ENCODE data around the gene MRPL17.
"Not testable (repeated sequence)": the region's sequence is repeated elsewhere in the genome, so short reads cannot be mapped to it uniquely, and the experiment has no call there.

Gene MRPL17

DNA sequence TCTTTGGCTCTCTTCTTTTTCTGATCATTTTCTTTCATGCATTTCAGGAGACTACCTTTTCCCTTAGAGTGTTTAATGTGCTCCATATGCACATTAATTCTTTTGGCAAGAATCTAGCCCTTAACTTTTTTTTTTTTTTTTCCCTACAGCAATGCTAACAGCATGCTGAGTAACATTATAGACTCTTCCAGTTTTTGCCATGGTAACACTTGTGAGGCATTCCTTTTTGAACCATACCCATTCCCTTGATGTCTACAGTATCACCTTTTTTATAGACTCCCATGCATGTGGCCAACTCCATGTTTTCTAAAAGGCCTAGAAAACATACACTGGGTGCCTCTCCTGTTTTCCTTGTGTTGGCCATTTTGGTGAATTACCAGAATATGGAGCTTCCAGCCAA is 2.9 kb upstream of the MRPL17 start:
- H3K4me3 ChIP-seq (ENCODE audit: low read depth, low read length) = no peak overlapping the region
- DNase-seq (ENCODE audit: low read depth) = no peak

DNA sequence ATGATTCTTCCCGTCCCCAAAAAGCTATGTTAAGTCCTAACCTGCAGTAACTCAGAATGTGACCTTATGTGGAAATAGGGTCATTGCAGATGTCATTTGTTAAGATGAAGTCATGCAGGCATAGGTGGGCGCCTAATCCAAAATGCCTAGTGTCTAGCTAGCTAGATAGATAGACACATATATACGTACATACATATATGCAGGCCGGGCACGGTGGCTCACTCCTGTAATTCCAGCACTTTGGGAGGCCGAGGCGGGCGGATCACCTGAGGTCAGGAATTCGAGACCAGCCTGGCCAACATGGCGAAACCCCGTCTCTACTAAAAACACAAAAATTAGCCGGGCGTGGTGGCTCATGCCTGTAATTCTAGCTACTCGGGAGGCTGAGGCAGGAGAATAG is 928 bp upstream of the MRPL17 start:
- H3K4me3 ChIP-seq (ENCODE audit: low read depth, low read length); DNase-seq (ENCODE audit: low read depth): not testable (repeated sequence)

DNA sequence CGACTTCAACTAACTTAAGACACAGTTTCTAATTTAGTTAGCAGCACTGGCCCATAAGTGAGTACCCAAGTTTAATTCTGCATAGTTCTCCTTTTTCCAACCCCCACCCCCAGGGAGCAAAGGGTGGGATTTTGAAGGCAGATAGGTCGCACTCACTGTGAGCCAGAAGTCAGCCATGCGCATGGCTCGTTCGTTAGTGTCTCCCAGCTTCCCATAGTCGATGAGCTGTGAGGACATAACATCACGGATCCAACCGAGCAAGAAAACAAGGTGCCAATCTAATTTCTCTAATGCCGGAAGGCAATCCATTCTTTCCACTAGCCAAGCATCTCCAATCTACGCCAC is 577 bp downstream of the MRPL17 start:
- H3K4me3 ChIP-seq (ENCODE audit: low read depth, low read length) = peak overlapping the region; percentile 86
- no peak for DNase-seq (ENCODE audit: low read depth)

DNA sequence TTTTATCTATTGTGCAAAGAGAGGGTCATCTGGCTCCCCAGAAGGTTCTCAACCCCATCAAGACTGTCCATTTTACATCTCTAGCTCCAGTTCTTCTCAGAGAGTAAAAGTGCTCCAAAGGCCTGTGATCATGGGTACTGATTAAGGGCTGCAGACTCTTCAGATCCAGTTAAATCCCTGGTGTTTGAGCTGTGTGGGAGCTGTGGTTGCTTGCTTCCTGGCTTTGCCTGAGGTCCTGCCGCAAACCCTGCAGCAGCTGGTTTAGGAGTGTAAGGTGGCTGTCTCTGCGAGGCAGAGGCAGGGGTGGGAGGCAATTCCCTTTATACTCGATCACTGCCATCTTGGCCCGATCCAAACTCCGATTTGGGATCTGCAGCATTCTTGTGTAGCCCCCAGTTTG is 1.2 kb downstream of the MRPL17 start:
- H3K4me3 ChIP-seq (ENCODE audit: low read depth, low read length) = peak overlapping the region; percentile 86
- no peak for DNase-seq (ENCODE audit: low read depth)

DNA sequence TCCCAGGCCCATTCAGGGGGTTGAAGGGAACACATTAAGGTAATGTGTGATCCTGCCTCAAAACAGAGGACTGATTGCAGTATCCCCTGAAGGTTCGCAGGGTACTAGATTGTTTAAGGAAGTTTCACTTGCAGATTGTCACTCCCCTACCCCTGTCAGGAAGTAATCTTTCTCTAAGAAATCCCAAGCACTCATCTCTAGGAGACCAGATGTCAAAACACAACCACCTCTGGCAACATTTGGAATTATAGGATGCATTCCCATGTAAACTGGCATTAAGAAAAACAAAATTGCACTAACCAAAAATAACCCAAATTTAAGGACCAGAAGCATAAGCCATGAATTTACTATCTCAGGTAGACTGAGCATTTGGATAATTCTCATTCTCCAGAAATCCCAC is 1.6 kb downstream of the MRPL17 start:
- H3K4me3 ChIP-seq (ENCODE audit: low read depth, low read length) = peak overlapping the region; percentile 86
- DNase-seq (ENCODE audit: low read depth) = no peak

DNA sequence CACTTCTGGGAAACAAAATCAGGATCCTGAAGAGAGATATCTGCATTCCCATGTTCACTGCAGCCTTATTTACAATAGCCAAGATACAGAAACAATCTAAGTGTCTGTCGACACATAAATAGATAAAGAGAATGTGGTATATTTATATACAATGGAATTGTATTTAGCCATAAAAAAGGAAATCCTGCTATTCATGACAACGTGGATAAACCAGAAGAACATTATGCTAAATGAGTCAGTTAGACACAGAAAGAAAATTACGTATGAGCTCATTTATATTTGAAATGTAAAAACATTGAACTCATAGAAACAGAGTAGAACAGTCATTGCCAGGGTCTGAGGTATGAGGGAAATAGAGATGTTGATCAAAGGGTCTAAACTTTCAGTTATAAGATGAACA is 6.1 kb downstream of the MRPL17 start:
- no peak overlapping the region for H3K4me3 ChIP-seq (ENCODE audit: low read depth, low read length)
- DNase-seq (ENCODE audit: low read depth) = no peak

- no peak overlapping the region for H3K4me3 ChIP-seq (ENCODE audit: low read depth, low read length)
- DNase-seq (ENCODE audit: low read depth) = no peak
Observed at GRCh38 chr11:6674862-6675261, 8.3 kb downstream of the MRPL17 start.

GRCh38 chr11:6674219-6674597 is 8.9 kb downstream of the MRPL17 start:
- H3K4me3 ChIP-seq (ENCODE audit: low read depth, low read length) = no peak overlapping the region
- DNase-seq (ENCODE audit: low read depth) = no peak

DNA sequence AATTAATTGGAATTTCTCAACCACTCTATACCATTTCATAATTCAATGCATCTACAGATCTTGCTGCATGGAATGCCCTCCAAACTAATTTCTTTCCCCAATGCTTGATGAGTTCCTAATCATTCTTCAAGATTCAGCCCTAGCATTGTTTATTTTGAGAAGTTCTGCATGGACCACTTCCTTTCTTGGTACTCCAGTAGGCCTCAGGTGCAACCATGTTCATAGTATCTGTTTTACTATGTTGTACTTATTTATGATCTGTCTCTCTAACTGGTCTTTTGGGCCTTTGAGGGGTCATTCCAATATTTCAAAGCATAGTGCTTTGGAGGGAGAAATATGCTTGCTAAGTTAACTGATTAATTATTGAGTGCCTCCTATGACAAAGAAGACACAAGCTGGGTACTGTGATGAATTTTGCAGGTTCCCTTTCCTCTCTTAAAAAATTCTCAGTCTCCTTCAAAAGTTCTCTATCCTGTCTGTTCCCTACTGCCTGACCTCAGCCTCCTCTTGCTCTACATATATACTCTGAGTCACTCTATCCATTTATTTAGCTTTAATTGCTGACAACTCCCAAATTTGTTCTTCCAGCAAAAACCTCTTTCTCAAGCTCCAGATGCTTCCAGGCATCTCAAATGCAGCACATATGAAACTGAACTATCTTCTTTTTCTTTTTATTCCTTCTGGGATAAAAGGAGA is 9.5 kb downstream of the MRPL17 start:
- DNase-seq (ENCODE audit: low read depth) = no peak
- no peak overlapping the region for H3K4me3 ChIP-seq (ENCODE audit: low read depth, low read length)

DNA sequence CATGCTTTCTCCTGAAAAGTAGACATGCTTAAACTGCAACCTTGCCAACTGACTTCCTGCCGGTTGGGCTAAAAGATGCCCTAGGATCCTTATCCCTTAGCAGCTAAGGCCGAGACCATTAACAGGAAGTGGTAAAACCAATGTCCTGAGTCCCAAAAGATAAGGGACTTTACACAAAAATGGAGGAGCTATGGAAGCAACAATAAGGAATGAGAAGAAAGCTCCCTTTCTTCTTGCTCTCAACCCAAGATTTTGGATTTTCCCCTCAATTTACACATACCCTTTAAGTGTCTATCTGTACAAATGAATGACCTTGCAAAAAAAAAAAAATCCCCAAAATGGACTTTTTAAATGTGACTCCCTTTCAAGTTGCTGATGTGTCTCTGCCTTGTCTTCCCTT is 11.1 kb downstream of the MRPL17 start:
- H3K4me3 ChIP-seq (ENCODE audit: low read depth, low read length) = no peak overlapping the region
- DNase-seq (ENCODE audit: low read depth) = no peak

DNA sequence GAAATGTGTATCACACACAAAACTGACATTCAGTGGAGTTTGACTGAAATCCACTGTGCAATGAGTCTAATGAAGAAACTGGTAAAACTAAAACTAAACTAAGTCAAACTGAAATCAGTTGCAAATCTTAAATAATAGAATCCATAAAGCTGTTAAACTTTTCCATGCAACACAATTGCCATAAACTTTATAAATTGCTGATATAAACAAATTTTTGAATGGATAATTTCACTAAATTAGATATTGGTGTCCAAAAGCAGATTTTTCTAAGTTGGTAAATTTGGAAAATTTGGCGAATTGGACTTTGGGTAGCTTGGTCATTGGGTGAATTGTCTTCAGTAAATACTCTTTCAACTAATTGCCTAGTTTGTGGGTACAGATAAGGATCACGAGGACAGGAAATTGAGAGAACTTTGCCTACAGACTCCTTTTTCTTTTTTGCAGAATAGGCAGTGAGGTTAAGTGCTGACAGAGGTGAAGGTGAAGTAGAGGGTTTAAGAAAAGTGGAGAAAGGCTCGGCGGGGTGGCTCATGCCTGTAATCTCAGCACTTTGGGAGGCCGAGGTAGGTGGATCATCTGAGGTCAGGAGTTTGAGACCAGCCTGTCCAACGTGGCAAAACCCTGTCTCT is 12.8 kb downstream of the MRPL17 start:
- DNase-seq (ENCODE audit: low read depth) = no peak
- H3K4me3 ChIP-seq (ENCODE audit: low read depth, low read length) = no peak overlapping the region

DNA sequence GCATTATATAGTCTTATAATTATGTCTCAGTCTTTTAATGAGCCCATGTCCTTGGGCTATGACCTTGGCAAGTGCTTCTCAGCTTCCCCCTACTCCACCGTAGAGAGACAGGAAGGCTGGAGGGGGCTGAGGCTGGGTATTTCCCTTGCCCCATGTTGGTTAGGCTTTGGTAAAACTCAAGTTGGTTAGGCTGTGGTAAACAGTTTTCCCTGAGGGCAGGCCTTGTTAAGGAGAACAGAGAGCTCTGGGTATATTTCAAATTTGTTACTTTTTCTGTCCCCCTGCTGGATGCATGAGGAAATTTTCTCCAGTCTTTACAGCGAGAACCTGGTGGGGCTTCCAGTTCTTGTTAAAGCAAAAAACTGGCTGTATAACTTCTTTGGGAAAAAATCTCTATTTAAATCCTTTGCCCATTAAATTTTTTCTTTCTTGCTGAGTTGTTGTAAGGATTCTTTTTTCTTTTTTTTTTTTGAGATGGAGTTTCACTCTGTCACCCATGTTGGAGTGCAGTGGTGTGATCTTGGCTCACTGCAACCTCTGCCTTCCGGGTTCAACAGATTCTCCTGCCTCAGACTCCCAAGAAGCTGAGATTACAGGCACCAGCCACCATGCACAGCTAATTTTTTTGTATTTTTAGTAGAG is 15.3 kb downstream of the MRPL17 start:
- H3K4me3 ChIP-seq (ENCODE audit: low read depth, low read length) = no peak overlapping the region
- no peak for DNase-seq (ENCODE audit: low read depth)

- H3K4me3 ChIP-seq (ENCODE audit: low read depth, low read length) = no peak overlapping the region
- DNase-seq (ENCODE audit: low read depth) = no peak
Observed at GRCh38 chr11:6666302-6667183, 16.6 kb downstream of the MRPL17 start.

DNA sequence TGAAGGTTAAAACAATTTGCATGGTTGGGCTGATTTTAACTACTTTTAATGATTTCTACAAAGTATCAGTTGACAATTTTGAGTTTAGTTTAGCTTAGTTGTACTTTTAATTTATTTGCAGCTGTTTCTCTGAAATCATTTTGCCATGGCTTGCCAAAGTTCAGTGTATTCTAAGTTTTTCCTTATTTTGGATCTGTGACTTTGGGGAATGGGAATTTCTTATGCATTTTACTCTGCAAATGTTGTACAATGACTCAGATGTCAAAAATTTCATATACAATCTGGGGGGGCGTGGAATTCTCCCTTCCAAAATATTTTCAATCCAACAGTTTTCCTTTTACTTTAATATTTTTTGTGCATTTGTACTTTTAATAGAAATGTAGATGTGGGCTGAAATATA is 18.6 kb downstream of the MRPL17 start:
- DNase-seq (ENCODE audit: low read depth) = no peak
- H3K4me3 ChIP-seq (ENCODE audit: low read depth, low read length) = no peak overlapping the region

GRCh38 chr11:6663794-6664469 is 19.2 kb downstream of the MRPL17 start:
- H3K4me3 ChIP-seq (ENCODE audit: low read depth, low read length) = no peak overlapping the region
- DNase-seq (ENCODE audit: low read depth) = no peak

- H3K4me3 ChIP-seq (ENCODE audit: low read depth, low read length) = no peak overlapping the region
Observed at GRCh38 chr11:6660712-6661111, 22.4 kb downstream of the MRPL17 start.

GRCh38 chr11:6658647-6659046 is 24.5 kb downstream of the MRPL17 start:
- no peak overlapping the region for H3K4me3 ChIP-seq (ENCODE audit: low read depth, low read length)
- no peak for DNase-seq (ENCODE audit: low read depth)

More at GRCh38 chr11:6660712-6661111, 22.4 kb downstream of the MRPL17 start:
- DNase-seq (ENCODE audit: low read depth) = no peak

DNA sequence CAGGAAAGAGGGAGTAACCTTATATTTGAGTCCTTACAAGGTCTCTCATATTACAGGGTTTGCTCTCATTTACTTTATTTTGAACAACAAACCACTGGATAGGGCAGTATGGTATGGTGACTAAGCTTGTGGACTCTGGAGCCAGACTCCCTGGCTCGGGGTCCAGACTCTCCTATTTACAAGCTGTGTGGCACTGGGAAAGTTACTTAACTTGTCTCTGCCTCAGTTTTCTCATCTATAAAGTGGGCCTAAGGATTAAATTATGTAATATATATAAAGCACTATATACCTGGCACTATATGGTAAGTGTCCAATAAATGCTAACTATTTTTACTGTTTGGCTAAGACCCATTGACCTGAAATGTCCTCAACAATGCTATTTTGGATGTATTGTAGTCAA is 25.8 kb downstream of the MRPL17 start:
- DNase-seq (ENCODE audit: low read depth) = no peak

DNA sequence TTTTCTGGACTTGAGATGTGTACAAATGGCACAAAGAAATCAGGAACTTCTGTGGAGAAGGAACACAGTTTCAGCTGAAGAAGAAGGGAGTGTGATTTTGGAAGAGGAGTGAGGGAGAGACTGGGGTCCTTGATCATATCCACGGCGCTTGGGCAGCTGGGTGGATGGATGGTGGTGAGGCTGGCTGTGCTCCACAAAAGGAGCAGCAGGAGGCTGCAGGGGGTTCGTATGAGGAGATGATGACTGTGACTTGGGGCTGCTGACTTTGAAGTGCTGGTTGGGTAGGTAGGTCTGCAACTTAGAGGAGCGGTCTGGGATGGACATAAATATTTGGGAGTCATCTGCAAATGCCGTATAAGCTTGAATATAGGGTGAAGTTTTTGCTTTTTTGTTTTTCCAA is 26.2 kb downstream of the MRPL17 start:
- DNase-seq (ENCODE audit: low read depth) = no peak
- no peak overlapping the region for H3K4me3 ChIP-seq (ENCODE audit: low read depth, low read length)

More for the DNA sequence above, 25.8 kb downstream of the MRPL17 start:
- no peak overlapping the region for H3K4me3 ChIP-seq (ENCODE audit: low read depth, low read length)

DNA sequence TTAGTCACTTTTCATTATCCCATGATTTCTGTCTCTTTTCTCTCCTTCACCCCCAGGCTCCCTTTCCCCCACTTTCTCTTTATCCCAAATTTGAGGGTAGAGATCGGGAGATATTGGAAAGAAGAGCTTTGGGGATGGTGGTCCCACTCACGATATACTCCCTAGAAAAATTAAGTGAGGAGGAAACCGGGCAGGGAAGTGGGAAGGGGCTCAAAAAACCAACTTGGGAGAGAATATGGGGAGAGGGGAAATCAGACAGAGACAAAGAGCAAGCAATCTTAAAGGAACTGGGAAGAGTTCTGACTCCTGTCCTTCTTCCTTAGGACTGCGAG is 26.6 kb downstream of the MRPL17 start:
- peak overlapping the region; percentile 44 for H3K4me3 ChIP-seq (ENCODE audit: low read depth, low read length)
- DNase-seq (ENCODE audit: low read depth) = no peak
